WERI-Rb-1 (cell line): ENCODE data around the gene TSPAN17.

ENCODE experiments used
- DNase-seq: peaks from one replicate; pipeline ENCODE4 v3.0.0-alpha.2; 2020
- H3K27ac ChIP-seq: fragments of 250-450 bp; sonication (Bioruptor Pico); 2 replicates; pipeline ENCODE4 v1.5.1; 2020; ENCODE audit warnings: mild to moderate bottlenecking, moderate library complexity
- H3K27me3 ChIP-seq: fragments of 250-450 bp; sonication (Bioruptor Pico); 2 replicates; pipeline ENCODE4 v1.5.1; 2021; ENCODE audit warnings: mild to moderate bottlenecking, low read depth, moderate library complexity; ENCODE audit not compliant: insufficient read depth, severe bottlenecking
- H3K36me3 ChIP-seq: fragments of 250-450 bp; sonication (Bioruptor Pico); 2 replicates; pipeline ENCODE4 v1.5.1; 2020; ENCODE audit warnings: mild to moderate bottlenecking, moderate library complexity
- H3K4me3 ChIP-seq: 2 replicates; pipeline ENCODE4 v1.5.1; 2011; ENCODE audit warnings: low read depth, mild to moderate bottlenecking, control low read depth, low read length
- H3K9me3 ChIP-seq: fragments of 250-450 bp; sonication (Bioruptor Pico); 2 replicates; pipeline ENCODE4 v1.5.1; 2021; ENCODE audit warnings: mild to moderate bottlenecking, moderate library complexity; ENCODE audit not compliant: severe bottlenecking
- TF ChIP-seq, protein P1 (sequence below): IDR thresholded peaks from 2 replicates; pipeline ENCODE4 v1.5.1; 2011; ENCODE audit warnings: low read depth, mild to moderate bottlenecking, control low read depth, inconsistent platforms, low read length

TSPAN17 gene

DNA sequence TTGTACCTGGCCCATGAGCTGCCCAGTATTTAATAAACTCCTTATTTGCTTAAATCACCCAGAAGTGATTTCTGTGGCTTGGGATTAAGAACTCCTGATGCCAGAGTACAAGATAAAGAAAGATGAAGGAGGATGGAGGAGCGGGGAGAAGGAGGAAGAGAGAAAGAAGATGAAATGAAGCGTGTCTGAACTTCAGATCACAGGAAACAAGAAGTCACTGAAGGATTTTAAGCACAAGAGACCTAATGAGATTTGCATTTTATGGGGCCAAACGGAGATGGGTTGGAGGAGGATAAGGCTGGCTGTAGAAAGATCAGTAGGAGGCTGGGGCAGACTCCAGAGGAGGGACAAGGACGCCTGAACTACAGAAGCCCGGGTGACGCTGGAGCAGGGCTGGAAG, 13.7 kb upstream of the TSPAN17 start:
- no peaks in the 10 kb centered on the region for H3K9me3 ChIP-seq
- no peaks in the 10 kb centered on the region for H3K36me3 ChIP-seq
- TF ChIP-seq, protein P1, sequence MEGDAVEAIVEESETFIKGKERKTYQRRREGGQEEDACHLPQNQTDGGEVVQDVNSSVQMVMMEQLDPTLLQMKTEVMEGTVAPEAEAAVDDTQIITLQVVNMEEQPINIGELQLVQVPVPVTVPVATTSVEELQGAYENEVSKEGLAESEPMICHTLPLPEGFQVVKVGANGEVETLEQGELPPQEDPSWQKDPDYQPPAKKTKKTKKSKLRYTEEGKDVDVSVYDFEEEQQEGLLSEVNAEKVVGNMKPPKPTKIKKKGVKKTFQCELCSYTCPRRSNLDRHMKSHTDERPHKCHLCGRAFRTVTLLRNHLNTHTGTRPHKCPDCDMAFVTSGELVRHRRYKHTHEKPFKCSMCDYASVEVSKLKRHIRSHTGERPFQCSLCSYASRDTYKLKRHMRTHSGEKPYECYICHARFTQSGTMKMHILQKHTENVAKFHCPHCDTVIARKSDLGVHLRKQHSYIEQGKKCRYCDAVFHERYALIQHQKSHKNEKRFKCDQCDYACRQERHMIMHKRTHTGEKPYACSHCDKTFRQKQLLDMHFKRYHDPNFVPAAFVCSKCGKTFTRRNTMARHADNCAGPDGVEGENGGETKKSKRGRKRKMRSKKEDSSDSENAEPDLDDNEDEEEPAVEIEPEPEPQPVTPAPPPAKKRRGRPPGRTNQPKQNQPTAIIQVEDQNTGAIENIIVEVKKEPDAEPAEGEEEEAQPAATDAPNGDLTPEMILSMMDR = no peak
- H3K4me3 ChIP-seq = no peak overlapping the region
- no peak for DNase-seq
- H3K27ac ChIP-seq = no peak overlapping the region
- H3K27me3 ChIP-seq = peaks cover 7% of the 10 kb centered on the region

DNA sequence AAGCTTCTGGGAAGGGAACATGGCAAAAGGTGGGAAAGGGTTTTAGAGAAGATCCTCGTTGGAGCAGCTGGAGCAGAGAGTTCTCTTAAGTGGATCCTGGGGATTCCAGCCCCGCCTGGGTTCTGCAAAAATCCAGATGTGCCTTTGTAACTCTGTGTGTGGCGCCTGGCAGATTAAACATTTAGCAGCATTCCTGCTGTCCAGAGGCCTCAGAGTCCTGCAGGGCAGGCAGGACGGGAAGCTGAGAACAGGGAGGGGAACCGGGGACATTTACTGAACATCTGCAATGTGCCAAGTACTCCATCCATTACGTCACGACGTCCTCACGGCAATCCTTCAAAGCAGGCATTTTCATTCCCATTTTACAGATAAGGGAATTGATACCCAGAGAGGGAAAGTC, 10.9 kb upstream of the TSPAN17 start:
- no peak overlapping the region for H3K4me3 ChIP-seq
- TF ChIP-seq, protein P1 = no peak
- H3K27ac ChIP-seq = no peak overlapping the region
- H3K27me3 ChIP-seq = no peaks in the 10 kb centered on the region
- H3K9me3 ChIP-seq = no peaks in the 10 kb centered on the region
- DNase-seq = no peak
- H3K36me3 ChIP-seq = no peaks in the 10 kb centered on the region

DNA sequence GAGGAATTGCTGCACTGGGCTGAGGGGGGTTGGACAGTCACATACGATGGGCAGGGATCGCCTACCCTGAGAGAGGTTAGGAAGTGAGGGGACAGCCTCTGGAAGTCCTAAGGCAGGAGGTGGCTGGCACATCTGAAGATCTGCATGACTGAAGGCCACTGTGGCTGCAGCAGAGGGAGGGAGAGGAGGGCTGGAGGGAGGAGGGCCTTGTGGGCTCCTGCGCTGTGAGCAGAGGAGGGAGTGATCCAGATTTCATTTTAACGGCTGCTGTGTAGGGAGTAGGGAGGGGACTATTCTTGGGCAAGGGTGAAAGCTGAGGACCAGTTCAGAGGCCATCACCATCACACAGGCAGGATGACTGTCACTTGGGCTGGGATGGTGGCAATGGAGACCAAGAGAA, 9.7 kb upstream of the TSPAN17 start:
- no peaks in the 10 kb centered on the region for H3K36me3 ChIP-seq
- no peak for DNase-seq
- no peaks in the 10 kb centered on the region for H3K27me3 ChIP-seq
- H3K4me3 ChIP-seq = no peak overlapping the region
- no peaks in the 10 kb centered on the region for H3K9me3 ChIP-seq
- TF ChIP-seq, protein P1 = no peak
- no peak overlapping the region for H3K27ac ChIP-seq

DNA sequence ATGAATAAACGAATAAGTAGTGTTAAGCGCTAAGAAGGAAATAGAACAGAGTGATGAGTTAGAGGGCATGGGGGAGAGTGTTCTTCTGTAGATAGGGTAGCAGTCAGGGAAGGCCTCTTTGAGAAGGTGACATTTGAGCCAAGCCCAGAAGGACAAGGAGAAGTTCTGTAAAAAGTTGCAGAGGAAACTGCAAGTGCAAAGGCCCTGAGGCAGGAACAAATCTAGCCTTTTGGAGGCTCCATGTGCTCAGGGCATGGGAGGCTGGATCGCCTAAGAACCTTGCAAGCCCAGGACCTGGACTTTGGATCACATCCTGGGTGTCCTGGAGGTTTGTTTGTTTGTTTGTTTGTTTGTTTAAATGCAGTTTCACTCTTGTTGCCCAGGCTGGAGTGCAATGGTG, 8.8 kb upstream of the TSPAN17 start:
- H3K36me3 ChIP-seq = no peaks in the 10 kb centered on the region
- TF ChIP-seq, protein P1 = no peak
- no peak overlapping the region for H3K4me3 ChIP-seq
- no peaks in the 10 kb centered on the region for H3K27me3 ChIP-seq
- no peak overlapping the region for H3K27ac ChIP-seq
- no peaks in the 10 kb centered on the region for H3K9me3 ChIP-seq
- DNase-seq = no peak

DNA sequence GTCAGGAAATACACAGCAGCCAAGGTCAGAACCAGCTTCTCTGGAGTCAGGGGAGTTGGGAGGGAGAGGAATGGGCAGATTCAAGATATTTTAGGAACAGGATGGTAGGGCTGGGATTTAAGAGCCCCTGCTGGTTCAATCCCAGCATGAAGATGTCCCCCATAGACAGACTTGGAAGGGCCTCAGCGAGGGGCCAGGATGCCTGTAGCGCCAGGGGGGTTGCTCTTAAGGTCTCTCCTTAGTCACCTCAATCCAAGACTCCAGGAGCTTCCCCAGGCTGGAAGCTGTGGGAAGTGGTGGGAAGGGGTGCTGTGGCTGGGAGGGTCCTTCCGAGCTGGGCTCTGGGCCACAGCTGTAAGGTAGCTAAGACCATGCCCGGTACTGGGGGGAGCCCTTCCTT, 8.1 kb upstream of the TSPAN17 start:
- DNase-seq = no peak
- Histone ChIP-seq H3K36me3 (no peaks in the 10 kb centered on the region), H3K27me3 (no peaks in the 10 kb centered on the region), H3K4me3 (no peak overlapping the region), H3K27ac (no peak overlapping the region), H3K9me3 (no peaks in the 10 kb centered on the region)
- TF ChIP-seq, protein P1 = no peak

DNA sequence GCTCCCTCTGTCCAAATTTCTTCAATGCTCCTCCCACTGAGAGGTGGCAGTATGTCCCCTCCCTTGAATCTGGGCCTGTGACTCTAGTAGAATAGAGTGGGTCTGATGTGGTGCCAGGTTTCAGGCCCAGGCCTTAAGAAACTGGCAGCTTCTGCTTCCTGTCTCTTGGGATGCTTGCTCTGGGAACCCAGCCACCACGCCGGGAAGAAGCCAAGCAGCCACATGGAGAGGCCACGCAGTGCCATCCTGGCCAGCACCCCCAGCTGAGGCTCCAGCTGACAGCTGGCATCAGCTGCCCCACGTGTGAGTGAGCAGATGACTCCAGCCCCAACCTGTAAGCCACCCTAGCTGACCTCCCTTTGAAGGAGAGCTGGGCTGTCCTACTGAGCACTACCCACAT, 7.3 kb upstream of the TSPAN17 start:
- no peak overlapping the region for H3K27ac ChIP-seq
- TF ChIP-seq, protein P1 = no peak
- no peaks in the 10 kb centered on the region for H3K36me3 ChIP-seq
- H3K9me3 ChIP-seq = no peaks in the 10 kb centered on the region
- DNase-seq = no peak
- no peaks in the 10 kb centered on the region for H3K27me3 ChIP-seq
- no peak overlapping the region for H3K4me3 ChIP-seq
